PC-9 (cell line): ENCODE data around the gene BLOC1S1. TPM values are rescaled to one million over a fixed set of nuclear protein-coding genes. Genes with fewer than 3 reads are reported as not detected.

ENCODE experiments used
- BruUV-seq: library from RNA; stranded (reverse); fragments of 400-500 nt; replicated peaks from 2 replicates; lab custom pipeline; 2021; lab: Mats Ljungman, UMichigan
- CTCF ChIA-PET: fragments of 300-600 bp; sonication (Branson Sonifier 250); formaldehyde crosslinking; loops from one replicate; lab custom pipeline; 2022; ENCODE audit warnings: antibody characterized with exemption; lab: Charles Lee
- POLR2A ChIA-PET: fragments of 300-600 bp; sonication (Branson Sonifier 250); formaldehyde crosslinking; loops from one replicate; lab custom pipeline; 2022; ENCODE audit warnings: antibody characterized with exemption; ENCODE audit not compliant: unreplicated experiment; lab: Charles Lee
- DNase-seq, 2 experiments: peaks; one replicate each; pipeline versions ENCODE4 v3.0.0 to v3.0.0-alpha.2; 2015 to 2022; ENCODE audit warnings: mixed read lengths in 1 of 2
- H2AFZ ChIP-seq: fragments of 200-600 bp; sonication (generic); 2 replicates; pipeline ENCODE4 v1.8.1; 2017; ENCODE audit warnings: antibody characterized with exemption
- H3F3A ChIP-seq: fragments of 200-600 bp; sonication (generic); 2 replicates; pipeline ENCODE4 v1.8.1; 2017; ENCODE audit warnings: antibody characterized with exemption, mild to moderate bottlenecking, low read depth; ENCODE audit not compliant: insufficient read depth
- H3K27ac ChIP-seq: fragments of 200-600 bp; sonication (generic); 2 replicates; pipeline ENCODE4 v1.6.1; 2016; ENCODE audit warnings: mixed run types
- H3K27me3 ChIP-seq: fragments of 200-600 bp; sonication (generic); 2 replicates; pipeline ENCODE4 v1.6.1; 2016; ENCODE audit warnings: low read depth, mixed run types; ENCODE audit not compliant: insufficient read depth
- H3K36me3 ChIP-seq: fragments of 200-600 bp; sonication (generic); 2 replicates; pipeline ENCODE4 v1.6.1; 2016; ENCODE audit warnings: low read depth, mixed run types
- H3K4me1 ChIP-seq: fragments of 200-600 bp; sonication (generic); replicated peaks from 2 replicates; pipeline ENCODE4 v1.6.1; 2016; ENCODE audit warnings: mixed run types; ENCODE audit not compliant: insufficient read depth
- H3K4me2 ChIP-seq: fragments of 200-600 bp; sonication (generic); 2 replicates; pipeline ENCODE4 v1.6.1; 2017; ENCODE audit warnings: mixed run types
- H3K4me3 ChIP-seq: fragments of 200-600 bp; sonication (generic); 2 replicates; pipeline ENCODE4 v1.6.1; 2016; ENCODE audit warnings: mixed run types
- H3K79me2 ChIP-seq: fragments of 200-600 bp; sonication (generic); 2 replicates; pipeline ENCODE4 v1.6.1; 2017; ENCODE audit warnings: low read depth, mixed run types
- H3K9me2 ChIP-seq: fragments of 200-600 bp; sonication (generic); 2 replicates; pipeline ENCODE4 v1.8.1; 2017; ENCODE audit warnings: mild to moderate bottlenecking; ENCODE audit not compliant: insufficient read depth
- H3K9me3 ChIP-seq: fragments of 200-600 bp; sonication (generic); 2 replicates; pipeline ENCODE4 v1.8.1; 2016; ENCODE audit warnings: low read depth; ENCODE audit not compliant: insufficient read depth
- H4K20me1 ChIP-seq: fragments of 200-600 bp; sonication (generic); 2 replicates; pipeline ENCODE4 v1.8.1; 2017; ENCODE audit not compliant: insufficient read depth
- EZH2 ChIP-seq: fragments of 200-600 bp; sonication (generic); IDR thresholded peaks from 2 replicates; pipeline ENCODE4 v1.8.0; 2017; ENCODE audit warnings: antibody characterized with exemption, low read depth
- intact Hi-C: fragments of 100-400 bp; cut with micrococcal nuclease; formaldehyde crosslinking; loops from one replicate; pipeline ENCODE4 v1.10.0; 2022; ENCODE audit not compliant: unreplicated experiment
- total RNA-seq: library from RNA; stranded (reverse); gene quantifications from 2 replicates; pipeline ENCODE4 v1.2.3, GENCODE V29; 2021
- TF ChIP-seq, protein P1 (sequence below): fragments of 200-600 bp; sonication (generic); conservative IDR thresholded peaks from 2 replicates; pipeline ENCODE4 v1.6.1; 2017; ENCODE audit warnings: mixed run types, antibody characterized with exemption, mild to moderate bottlenecking, moderate library complexity

Gene BLOC1S1
- total RNA-seq, 1 experiment from 2014 or later: 81.1 TPM

DNA sequence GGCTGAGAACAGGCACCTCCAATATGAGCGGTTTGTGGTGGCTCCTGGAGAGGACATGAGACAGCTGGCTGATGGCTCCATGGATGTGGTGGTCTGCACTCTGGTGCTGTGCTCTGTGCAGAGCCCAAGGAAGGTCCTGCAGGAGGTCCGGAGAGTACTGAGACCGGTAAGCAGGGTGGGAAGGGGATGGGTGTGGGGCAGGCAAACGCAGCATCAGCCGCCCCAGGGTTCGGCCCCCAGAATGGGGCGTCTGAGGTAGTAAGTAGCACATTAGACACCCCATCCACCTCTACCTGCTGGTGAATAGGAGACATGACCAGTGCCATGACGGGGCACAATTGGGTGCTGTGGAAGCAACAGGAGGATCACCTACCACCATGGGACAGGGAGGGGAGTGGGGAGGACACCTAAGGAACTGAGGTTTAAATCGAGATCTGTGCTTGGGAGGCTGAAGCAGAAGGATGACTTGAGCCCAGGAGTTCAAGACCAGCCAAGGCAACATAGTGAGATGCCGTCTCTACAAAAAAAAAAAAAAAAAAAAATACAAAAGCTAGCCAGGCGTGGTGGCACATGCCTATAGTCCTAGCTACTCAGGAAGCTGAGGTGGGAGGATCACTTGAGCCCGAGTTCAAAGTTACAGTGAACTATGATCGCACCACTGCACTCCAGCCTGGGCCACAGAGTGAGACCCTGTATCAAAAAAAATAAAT, 33.6 kb upstream of the BLOC1S1 start:
- Histone ChIP-seq H3F3A (no peaks in the 10 kb centered on the region), H4K20me1 (no peaks in the 10 kb centered on the region), H3K4me2 (peak overlapping the region; percentile 50; the same call in 1 of the 2 replicates), H3K36me3 (no peaks in the 10 kb centered on the region), H3K4me1 (no peaks in the 10 kb centered on the region), H3K9me2 (no peaks in the 10 kb centered on the region), H3K27ac (no peak overlapping the region), H2AFZ (no peak overlapping the region), H3K27me3 (peaks cover 54% of the 10 kb centered on the region), H3K79me2 (no peaks in the 10 kb centered on the region), H3K4me3 (peak overlapping the region; percentile 21; the same call in 1 of the 2 replicates), H3K9me3 (no peaks in the 10 kb centered on the region)
- ChIA-PET CTCF (interaction anchor here (0.5 to 0.6 kb wide), 2 partner anchors 38 to 446 kb away, joined by 3 to 9 read pairs; partner anchors contain the start of gene ESYT1), POLR2A (no interaction called here)
- no peak for DNase-seq
- no peak for TF ChIP-seq EZH2
- TF ChIP-seq, protein P1, sequence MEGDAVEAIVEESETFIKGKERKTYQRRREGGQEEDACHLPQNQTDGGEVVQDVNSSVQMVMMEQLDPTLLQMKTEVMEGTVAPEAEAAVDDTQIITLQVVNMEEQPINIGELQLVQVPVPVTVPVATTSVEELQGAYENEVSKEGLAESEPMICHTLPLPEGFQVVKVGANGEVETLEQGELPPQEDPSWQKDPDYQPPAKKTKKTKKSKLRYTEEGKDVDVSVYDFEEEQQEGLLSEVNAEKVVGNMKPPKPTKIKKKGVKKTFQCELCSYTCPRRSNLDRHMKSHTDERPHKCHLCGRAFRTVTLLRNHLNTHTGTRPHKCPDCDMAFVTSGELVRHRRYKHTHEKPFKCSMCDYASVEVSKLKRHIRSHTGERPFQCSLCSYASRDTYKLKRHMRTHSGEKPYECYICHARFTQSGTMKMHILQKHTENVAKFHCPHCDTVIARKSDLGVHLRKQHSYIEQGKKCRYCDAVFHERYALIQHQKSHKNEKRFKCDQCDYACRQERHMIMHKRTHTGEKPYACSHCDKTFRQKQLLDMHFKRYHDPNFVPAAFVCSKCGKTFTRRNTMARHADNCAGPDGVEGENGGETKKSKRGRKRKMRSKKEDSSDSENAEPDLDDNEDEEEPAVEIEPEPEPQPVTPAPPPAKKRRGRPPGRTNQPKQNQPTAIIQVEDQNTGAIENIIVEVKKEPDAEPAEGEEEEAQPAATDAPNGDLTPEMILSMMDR: no peak
- no TSS peak for BruUV-seq
- intact Hi-C loops: no loop called here

GRCh38 chr12:55683676-55684075, 32.2 kb upstream of the BLOC1S1 start:
- TF ChIP-seq EZH2: no peak
- TF ChIP-seq, protein P1: no peak
- no peaks in the 10 kb centered on the region for H3K4me1 ChIP-seq
- H3K79me2 ChIP-seq: no peaks in the 10 kb centered on the region
- peaks cover 62% of the 10 kb centered on the region for H3K27me3 ChIP-seq
- H4K20me1 ChIP-seq: no peaks in the 10 kb centered on the region
- intact Hi-C loops: no loop called here
- H3K4me3 ChIP-seq: no peak overlapping the region
- no peak overlapping the region for H2AFZ ChIP-seq
- no peaks in the 10 kb centered on the region for H3K9me3 ChIP-seq
- no peak for DNase-seq
- POLR2A ChIA-PET: no interaction called here
- CTCF ChIA-PET: no interaction called here
- H3K4me2 ChIP-seq: no peak overlapping the region
- H3K9me2 ChIP-seq: no peaks in the 10 kb centered on the region
- no peaks in the 10 kb centered on the region for H3K36me3 ChIP-seq
- H3K27ac ChIP-seq: no peak overlapping the region
- no TSS peak for BruUV-seq
- H3F3A ChIP-seq: no peaks in the 10 kb centered on the region

DNA sequence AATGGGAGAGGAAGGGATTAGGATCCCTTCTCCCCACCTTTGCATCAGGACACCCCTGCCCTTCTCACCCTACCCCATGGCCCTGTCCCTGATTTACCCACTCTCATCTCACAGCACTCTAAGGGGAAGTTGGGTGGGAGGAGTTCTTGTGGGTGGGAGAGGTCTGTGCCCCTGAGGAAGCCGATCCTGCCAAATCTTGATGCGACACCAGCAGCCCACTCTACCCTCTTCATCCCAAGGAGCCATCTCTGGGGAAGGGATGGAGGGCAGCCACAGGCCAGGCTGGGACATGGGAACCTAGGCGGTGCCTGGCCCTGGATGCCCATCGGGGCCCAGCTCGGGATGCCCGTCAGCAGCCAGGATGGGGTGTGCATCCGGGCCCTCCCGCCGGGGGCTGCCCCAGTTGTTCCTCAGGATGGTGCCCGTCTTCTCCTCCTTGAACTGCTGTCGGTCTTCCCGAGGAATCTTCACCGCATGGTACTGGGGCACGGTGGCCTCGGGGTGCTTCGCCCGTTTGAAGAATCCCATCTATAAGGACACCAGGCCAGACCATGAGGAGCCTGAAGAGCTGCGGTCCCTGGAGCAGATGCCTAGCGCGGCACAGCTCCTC, 31.0 kb upstream of the BLOC1S1 start:
- CTCF ChIA-PET: no interaction called here

More for the DNA sequence above, 31.0 kb upstream of the BLOC1S1 start:
- POLR2A ChIA-PET: interaction anchor here (0.6 kb wide), 1 partner anchor 8 kb away, joined by 5 read pairs; no protein-coding TSS in a partner anchor
- no TSS peak for BruUV-seq
- H3K4me1 ChIP-seq: no peaks in the 10 kb centered on the region
- TF ChIP-seq, protein P1: no peak
- TF ChIP-seq EZH2: no peak
- H3F3A ChIP-seq: no peaks in the 10 kb centered on the region
- H3K4me3 ChIP-seq: no peak overlapping the region
- H4K20me1 ChIP-seq: no peaks in the 10 kb centered on the region
- H3K36me3 ChIP-seq: no peaks in the 10 kb centered on the region
- H3K79me2 ChIP-seq: no peaks in the 10 kb centered on the region
- H3K4me2 ChIP-seq: no peak overlapping the region
- intact Hi-C loops: no loop called here
- H2AFZ ChIP-seq: no peak overlapping the region
- H3K9me3 ChIP-seq: no peaks in the 10 kb centered on the region
- H3K27me3 ChIP-seq: peaks cover 64% of the 10 kb centered on the region
- DNase-seq: no peak
- H3K9me2 ChIP-seq: no peaks in the 10 kb centered on the region
- H3K27ac ChIP-seq: no peak overlapping the region
